Loucy (cell line): Measurements from ENCODE around the gene DISC1.

Source experiments
- EZH2phosphoT487 ChIP-seq: fragments of 200-600 bp; IDR thresholded peaks from 2 replicates; pipeline ENCODE4 v1.6.1; 2018; ENCODE audit warnings: antibody characterized with exemption, mild to moderate bottlenecking, moderate library complexity, borderline replicate concordance
- TF ChIP-seq, protein P1 (sequence below): fragments of 200-600 bp; sonication (generic); conservative IDR thresholded peaks from 2 replicates; pipeline ENCODE4 v1.5.1; 2014; ENCODE audit warnings: mild to moderate bottlenecking, antibody characterized with exemption, low read length

- TF ChIP-seq, protein P1, sequence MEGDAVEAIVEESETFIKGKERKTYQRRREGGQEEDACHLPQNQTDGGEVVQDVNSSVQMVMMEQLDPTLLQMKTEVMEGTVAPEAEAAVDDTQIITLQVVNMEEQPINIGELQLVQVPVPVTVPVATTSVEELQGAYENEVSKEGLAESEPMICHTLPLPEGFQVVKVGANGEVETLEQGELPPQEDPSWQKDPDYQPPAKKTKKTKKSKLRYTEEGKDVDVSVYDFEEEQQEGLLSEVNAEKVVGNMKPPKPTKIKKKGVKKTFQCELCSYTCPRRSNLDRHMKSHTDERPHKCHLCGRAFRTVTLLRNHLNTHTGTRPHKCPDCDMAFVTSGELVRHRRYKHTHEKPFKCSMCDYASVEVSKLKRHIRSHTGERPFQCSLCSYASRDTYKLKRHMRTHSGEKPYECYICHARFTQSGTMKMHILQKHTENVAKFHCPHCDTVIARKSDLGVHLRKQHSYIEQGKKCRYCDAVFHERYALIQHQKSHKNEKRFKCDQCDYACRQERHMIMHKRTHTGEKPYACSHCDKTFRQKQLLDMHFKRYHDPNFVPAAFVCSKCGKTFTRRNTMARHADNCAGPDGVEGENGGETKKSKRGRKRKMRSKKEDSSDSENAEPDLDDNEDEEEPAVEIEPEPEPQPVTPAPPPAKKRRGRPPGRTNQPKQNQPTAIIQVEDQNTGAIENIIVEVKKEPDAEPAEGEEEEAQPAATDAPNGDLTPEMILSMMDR: no peak
- no peak for TF ChIP-seq EZH2phosphoT487
These were observed 422.7 kb downstream of the DISC1 start for GRCh38 chr1:232049335-232049734.
